GM23338 (cell line): ENCODE results near the gene GARS1. TPM values are rescaled to one million over a fixed set of nuclear protein-coding genes. Genes with fewer than 3 reads are reported as not detected.
A peak's percentile ranks its signal among the peaks of the same experiment; 100 is the strongest.

Experiments
- ATAC-seq: fragments of 200-7000 bp; cut with Tn5 transposase; 3 replicates; pipeline ENCODE4 v1.9.1; 2020
- DNase-seq: peaks from one replicate; pipeline ENCODE4 v3.0.0-alpha.2; 2015; ENCODE audit warnings: low spot score
- H2AFZ ChIP-seq: fragments of 200-600 bp; sonication (generic); 2 replicates; pipeline ENCODE4 v1.8.0; 2016; ENCODE audit warnings: antibody characterized with exemption, mild to moderate bottlenecking, moderate library complexity
- H3F3A ChIP-seq: fragments of 200-600 bp; sonication (generic); replicated peaks from 2 replicates; pipeline ENCODE4 v1.8.0; 2017; ENCODE audit warnings: antibody characterized with exemption, mixed run types, low read depth
- H3K27ac ChIP-seq: fragments of 200-600 bp; sonication (generic); 2 replicates; pipeline ENCODE4 v1.6.1; 2016; ENCODE audit warnings: low read depth
- H3K27me3 ChIP-seq: fragments of 200-600 bp; sonication (generic); 2 replicates; pipeline ENCODE4 v1.8.0; 2016; ENCODE audit warnings: mild to moderate bottlenecking, mixed run types, moderate library complexity; ENCODE audit not compliant: insufficient read depth
- H3K36me3 ChIP-seq: fragments of 200-600 bp; sonication (generic); 2 replicates; pipeline ENCODE4 v1.8.0; 2016; ENCODE audit warnings: mild to moderate bottlenecking; ENCODE audit not compliant: insufficient read depth
- H3K4me1 ChIP-seq: fragments of 200-600 bp; sonication (generic); 2 replicates; pipeline ENCODE4 v1.8.0; 2016; ENCODE audit warnings: mild to moderate bottlenecking, moderate library complexity; ENCODE audit not compliant: insufficient read depth
- H3K4me2 ChIP-seq: fragments of 200-600 bp; sonication (generic); 2 replicates; pipeline ENCODE4 v1.7.1; 2017; ENCODE audit warnings: mixed run types
- H3K4me3 ChIP-seq: fragments of 200-600 bp; sonication (generic); 2 replicates; pipeline ENCODE4 v1.6.1; 2016; ENCODE audit warnings: mixed run types
- H3K79me2 ChIP-seq: fragments of 200-600 bp; sonication (generic); replicated peaks from 2 replicates; pipeline ENCODE4 v1.8.0; 2017; ENCODE audit warnings: mild to moderate bottlenecking; ENCODE audit not compliant: insufficient read depth
- H3K9me2 ChIP-seq: fragments of 200-600 bp; sonication (generic); 2 replicates; pipeline ENCODE4 v1.8.0; 2017; ENCODE audit not compliant: insufficient read depth
- H4K20me1 ChIP-seq: fragments of 200-600 bp; sonication (generic); replicated peaks from 2 replicates; pipeline ENCODE4 v1.8.0; 2017; ENCODE audit warnings: mild to moderate bottlenecking; ENCODE audit not compliant: insufficient read depth
- H3K27ac Mint-ChIP-seq: 2 replicates; pipeline ENCODE4 v1.8.0; 2020; ENCODE audit warnings: inconsistent platforms, mild to moderate bottlenecking, moderate library complexity, mixed read lengths
- H3K27me3 Mint-ChIP-seq: 3 replicates; pipeline ENCODE4 v1.8.0; 2022; ENCODE audit warnings: low read depth, mild to moderate bottlenecking, moderate library complexity, mixed read lengths, inconsistent platforms; ENCODE audit not compliant: insufficient read depth, poor library complexity
- H3K36me3 Mint-ChIP-seq: 3 replicates; pipeline ENCODE4 v1.8.0; 2021; ENCODE audit warnings: low read depth, mild to moderate bottlenecking, inconsistent platforms, moderate library complexity, mixed read lengths
- H3K4me1 Mint-ChIP-seq: 3 replicates; pipeline ENCODE4 v1.8.0; 2020; ENCODE audit warnings: mild to moderate bottlenecking, inconsistent platforms, mixed read lengths
- H3K4me3 Mint-ChIP-seq: 3 replicates; pipeline ENCODE4 v1.8.0; 2021; ENCODE audit warnings: moderate library complexity, mild to moderate bottlenecking, inconsistent platforms, mixed read lengths
- H3K9me3 Mint-ChIP-seq: 3 replicates; pipeline ENCODE4 v1.8.0; 2020; ENCODE audit warnings: moderate library complexity, mild to moderate bottlenecking, inconsistent platforms, mixed read lengths
- CREB1 ChIP-seq: fragments of 250-450 bp; sonication (Bioruptor Pico); IDR thresholded peaks from 2 replicates; pipeline ENCODE4 v1.5.0; 2020; ENCODE audit warnings: low read depth, mild to moderate bottlenecking, moderate library complexity
- CTCF ChIP-seq, 2 experiments: fragments of 200-600 bp in 1 of 2; sonication (generic) in 1 of 2; conservative IDR thresholded peaks; 2 replicates each; pipeline versions ENCODE4 v1.5.1 to v1.6.1; 2016 to 2017; ENCODE audit warnings: antibody characterized with exemption in 2 of 2, low read depth in 2 of 2, mild to moderate bottlenecking in 2 of 2, moderate library complexity in 1 of 2
- ETS1 ChIP-seq: IDR thresholded peaks from 2 replicates; pipeline ENCODE4 v1.6.1; 2016; ENCODE audit warnings: antibody characterized with exemption
- EZH2 ChIP-seq: fragments of 200-600 bp; sonication (generic); IDR thresholded peaks from one replicate; pipeline ENCODE4 v1.8.0; 2017; ENCODE audit warnings: antibody characterized with exemption, mild to moderate bottlenecking, low read depth; ENCODE audit not compliant: unreplicated experiment
- EZH2phosphoT487 ChIP-seq: fragments of 200-600 bp; sonication (generic); IDR thresholded peaks from one replicate; pipeline ENCODE4 v1.8.1; 2018; ENCODE audit warnings: antibody characterized with exemption; ENCODE audit not compliant: unreplicated experiment
- JUNB ChIP-seq: IDR thresholded peaks from one replicate; pipeline ENCODE4 v1.6.1; 2016; ENCODE audit warnings: antibody characterized with exemption; ENCODE audit not compliant: unreplicated experiment
- NANOG ChIP-seq: IDR thresholded peaks from 2 replicates; pipeline ENCODE4 v1.6.1; 2016; ENCODE audit warnings: antibody characterized with exemption, borderline replicate concordance
- REST ChIP-seq: IDR thresholded peaks from one replicate; pipeline ENCODE4 v1.6.1; 2018; ENCODE audit warnings: antibody characterized with exemption; ENCODE audit not compliant: unreplicated experiment
- STAT1 ChIP-seq: IDR thresholded peaks from one replicate; pipeline ENCODE4 v1.6.1; 2016; ENCODE audit warnings: antibody characterized with exemption; ENCODE audit not compliant: unreplicated experiment
- ZNF114 ChIP-seq: fragments of 250-450 bp; sonication (Bioruptor Pico); IDR thresholded peaks from 2 replicates; pipeline ENCODE4 v1.5.0; 2020; ENCODE audit warnings: mild to moderate bottlenecking, moderate library complexity
- ZNF331 ChIP-seq: fragments of 250-450 bp; sonication (Bioruptor Pico); IDR thresholded peaks from 2 replicates; pipeline ENCODE4 v1.5.0; 2020; ENCODE audit warnings: low read depth, mild to moderate bottlenecking, moderate library complexity
- polyA plus RNA-seq: library from polyadenylated mRNA; unstranded; fragments of >200 nt; fragmentation: Nextera tagmentation; extraction: Ambion mirVana; gene quantifications from 2 replicates; pipeline ENCODE4 v1.2.1, GENCODE V29; 2016
- total RNA-seq: library from RNA; depleted of rRNA; stranded (reverse); fragments of >200 nt; shearing (Covaris generic); gene quantifications from 2 replicates; pipeline ENCODE4 v1.2.3, GENCODE V29; 2014

Gene GARS1
- total and polyA plus RNA-seq, 2 experiments from 2014 or later = 207 to 241 TPM

- no peak for TF ChIP-seq ETS1
- no peak for TF ChIP-seq NANOG
- TF ChIP-seq CTCF (conservative IDR thresholded peaks at IDR 0.05; ENCODE audit: low read depth in 2 of 2) = no peak
- TF ChIP-seq EZH2phosphoT487 = no peak
- TF ChIP-seq ZNF114 (CRISPR knock-in tag) = no peak
- TF ChIP-seq CREB1 (CRISPR knock-in tag) = no peak
- TF ChIP-seq JUNB = no peak
- no peak for TF ChIP-seq ZNF331
- no peak for TF ChIP-seq STAT1
Measured at GRCh38 chr7:30546596-30546995, 48.1 kb upstream of the GARS1 start (continued).

GRCh38 chr7:30548845-30549244 is 45.8 kb upstream of the GARS1 start:
- H3K27me3 Mint-ChIP-seq = peaks cover 2% of the 10 kb centered on the region
- no peaks in the 10 kb centered on the region for H3K9me3 Mint-ChIP-seq
- Histone ChIP-seq H4K20me1 (no peaks in the 10 kb centered on the region; the same call in 1 of the 2 replicates), H3K9me2 (no peaks in the 10 kb centered on the region), H3K27ac (peak overlapping the region; percentile 29; the same call in 1 of the 2 replicates), H3K79me2 (no peaks in the 10 kb centered on the region), H3K4me1 (peaks cover 8% of the 10 kb centered on the region), H3K4me3 (no peak overlapping the region; the same call in 1 of the 2 replicates), H3K4me2 (no peak overlapping the region; the same call in 1 of the 2 replicates), H2AFZ (peak overlapping the region; percentile 75; the same call in 1 of the 2 replicates), H3K36me3 (no peaks in the 10 kb centered on the region), H3F3A (no peaks in the 10 kb centered on the region), H3K27me3 (no peaks in the 10 kb centered on the region)
- peak overlapping the region; percentile 91 for H3K27ac Mint-ChIP-seq
- H3K4me1 Mint-ChIP-seq = peaks cover 25% of the 10 kb centered on the region
- ATAC-seq = peak; percentile 96
- H3K36me3 Mint-ChIP-seq = peaks cover 2% of the 10 kb centered on the region; the same call in 1 of the 3 replicates
- DNase-seq = peak; percentile 95
- H3K4me3 Mint-ChIP-seq = peak overlapping the region; percentile 43; the same call in 1 of the 3 replicates
- no peak for TF ChIP-seq EZH2
- no peak for TF ChIP-seq ETS1
- TF ChIP-seq CTCF (conservative IDR thresholded peaks at IDR 0.05; ENCODE audit: low read depth in 2 of 2) = peak; percentile 87 to 88
- TF ChIP-seq REST = no peak
- peak; percentile 65 for TF ChIP-seq JUNB
- TF ChIP-seq CREB1 (CRISPR knock-in tag) = no peak
- no peak for TF ChIP-seq ZNF331
